LHCN-M2 (cell line): Measurements from ENCODE around the gene ATP2C1. TPM values are rescaled to one million over a fixed set of nuclear protein-coding genes. Genes with fewer than 3 reads are reported as not detected.
"Not testable (repeated sequence)": the region's sequence is repeated elsewhere in the genome, so short reads cannot be mapped to it uniquely, and the experiment has no call there.

Experiments used
- DNase-seq: peaks from one replicate; pipeline ENCODE4 v3.0.0-alpha.2; 2012; ENCODE audit warnings: low read depth
- polyA plus RNA-seq: library from polyadenylated mRNA; unstranded; fragments of >200 nt; gene quantifications from one replicate; pipeline ENCODE4 v1.2.1, GENCODE V29; 2012; ENCODE audit warnings: missing spikeins
- total RNA-seq: library from RNA; depleted of rRNA; stranded (reverse); fragments of >200 nt; gene quantifications from 2 replicates; pipeline ENCODE4 v1.2.3, GENCODE V29; 2014; rRNA removed

The ATP2C1 gene
- total RNA-seq = 59.2 and 59.8 TPM in 2 replicates
- 32.1 TPM for polyA plus RNA-seq

GRCh38 chr3:130893376-130894129 is at the start of gene ATP2C1:
TSS of gene ATP2C1 (plus strand) at chr3:130894084. CDS start at chr3:130894770, 686 bp downstream.
- peak; percentile 91 for DNase-seq

GRCh38 chr3:130844462-130844861 is 49.4 kb upstream of the ATP2C1 start:
- no peak for DNase-seq

GRCh38 chr3:130846181-130846580 is 47.7 kb upstream of the ATP2C1 start:
- no peak for DNase-seq

GRCh38 chr3:130849091-130849552 is 44.8 kb upstream of the ATP2C1 start:
- DNase-seq = no peak

- peak; percentile 22 for DNase-seq
Measured at GRCh38 chr3:130850044-130850797, 43.7 kb upstream of the ATP2C1 start.

GRCh38 chr3:130850843-130851242 is 43.0 kb upstream of the ATP2C1 start:
- DNase-seq = no peak

- DNase-seq = no peak
Measured at GRCh38 chr3:130851277-130851676, 42.6 kb upstream of the ATP2C1 start.

- no peak for DNase-seq
Measured at GRCh38 chr3:130853581-130853980, 40.3 kb upstream of the ATP2C1 start.

- DNase-seq = no peak
Measured at GRCh38 chr3:130854208-130854864, 39.5 kb upstream of the ATP2C1 start.

- DNase-seq = no peak
Measured at GRCh38 chr3:130857336-130858026, 36.4 kb upstream of the ATP2C1 start.

GRCh38 chr3:130862130-130862529 is 31.8 kb upstream of the ATP2C1 start:
- DNase-seq = not testable (repeated sequence)

GRCh38 chr3:130865489-130865888 is 28.4 kb upstream of the ATP2C1 start:
- DNase-seq = no peak

- DNase-seq = no peak
Measured at GRCh38 chr3:130866327-130866726, 27.6 kb upstream of the ATP2C1 start.

- DNase-seq = no peak
Measured at GRCh38 chr3:130870423-130870822, 23.5 kb upstream of the ATP2C1 start.

GRCh38 chr3:130876594-130876993 is 17.3 kb upstream of the ATP2C1 start:
- DNase-seq = no peak

- no peak for DNase-seq
Measured at GRCh38 chr3:130878464-130878863, 15.4 kb upstream of the ATP2C1 start.

GRCh38 chr3:130889416-130889946 is 4.4 kb upstream of the ATP2C1 start:
- DNase-seq = no peak

- DNase-seq = peak; percentile 74
Measured at GRCh38 chr3:130892759-130893375, 1.0 kb upstream of the ATP2C1 start.

- peak; percentile 20 for DNase-seq
Measured at GRCh38 chr3:130894130-130894985, 474 bp downstream of the ATP2C1 start.

- DNase-seq = no peak
Measured at GRCh38 chr3:130894986-130895280, 1.0 kb downstream of the ATP2C1 start.
